ENCODE data around the gene SGK1. TPM values are rescaled to one million over a fixed set of nuclear protein-coding genes. Genes with fewer than 3 reads are reported as not detected.

The SGK1 gene
- total and polyA plus RNA-seq, 10 of the 15 experiments (the other 5 are each of a cell fraction or from before 2014, with no cell fraction given) = 0.62 to 5.1 (median 2.9) TPM

- H3K79me2 ChIP-seq (ENCODE audit: control insufficient read depth, insufficient read depth, low read length) = no peaks in the 10 kb centered on the region
- no peak overlapping the region for H3K4me2 ChIP-seq (ENCODE audit: control insufficient read depth, insufficient read depth)
- H2AFZ ChIP-seq (ENCODE audit: control insufficient read depth, low read depth, low read length) = no peak overlapping the region
- ATAC-seq = no peak
- H3K27ac ChIP-seq (ENCODE audit: control insufficient read depth, insufficient read depth) = no peak overlapping the region
- no peak for DNase-seq (ENCODE audit: low read depth, low spot score)
- no peaks in the 10 kb centered on the region for H3K9me3 ChIP-seq (replicated peaks; ENCODE audit: control insufficient read depth, insufficient read depth, low read length)
- TF ChIP-seq EED (IDR thresholded peaks at IDR 0.05; ENCODE audit: low read depth) (no peak), IRF3 (IDR thresholded peaks at IDR 0.05) (no peak), RAD51 (IDR thresholded peaks at IDR 0.05) (no peak), NKRF (conservative IDR thresholded peaks at IDR 0.05) (no peak), GABPA (IDR thresholded peaks at IDR 0.05; ENCODE audit: low read depth) (no peak), STAT3 (IDR thresholded peaks at IDR 0.05; ENCODE audit: low read depth, low read length) (no peak), E2F4 (IDR thresholded peaks at IDR 0.05; ENCODE audit: low read depth, low read length) (no peak), POLR2AphosphoS2 (IDR thresholded peaks at IDR 0.05; ENCODE audit: low read depth, low read length) (no peak)
- BruUV-seq (replicated peaks) = no TSS peak
- no peaks in the 10 kb centered on the region for H3K36me3 ChIP-seq (ENCODE audit: control insufficient read depth in 2 of 2, insufficient read depth in 2 of 2, low read length in 1 of 2)
- CTCF ChIA-PET = no interaction called here
- no peak for FAIRE-seq
- no peak overlapping the region for H3K4me3 ChIP-seq
- H3K27me3 ChIP-seq (replicated peaks in 1 of 2; ENCODE audit: control insufficient read depth in 2 of 2, insufficient read depth in 2 of 2, low read length in 1 of 2) = no peaks in the 10 kb centered on the region
- POLR2A ChIA-PET = no interaction called here
- in situ Hi-C loops (cut with MboI) (no loop called here), intact Hi-C loops (cut with micrococcal nuclease; ENCODE audit: unreplicated experiment) (no loop called here)
- H4K20me1 ChIP-seq (ENCODE audit: control insufficient read depth, insufficient read depth) = no peaks in the 10 kb centered on the region
- 32% methylated on average over 3 of the region's 3 CpGs for WGBS (ENCODE audit: insufficient coverage, insufficient replicate concordance, low lambda C conversion rate, missing lambda C conversion rate)
- no peak overlapping the region for H3K9ac ChIP-seq (ENCODE audit: control insufficient read depth, insufficient read depth, low read length)
- H3K4me1 ChIP-seq (ENCODE audit: control insufficient read depth, insufficient read depth, low read length) = no peaks in the 10 kb centered on the region
- RAD21 ChIA-PET (ENCODE audit: unreplicated experiment) = no interaction called here
- SMC1A ChIA-PET (ENCODE audit: uncharacterized antibody, unreplicated experiment) = interaction anchor here (1.3 kb wide), 1 partner anchor 94 kb away, joined by 3 read pairs; no protein-coding TSS in a partner anchor
Observed at GRCh38 chr6:134257516-134257915, 60.4 kb downstream of the SGK1 start.
